HepG2 (cell line): ENCODE data around the gene CXCR1. TPM values are rescaled to one million over a fixed set of nuclear protein-coding genes. Genes with fewer than 3 reads are reported as not detected.

Source experiments
- ATAC-seq: fragments of 200-7000 bp; cut with Tn5 transposase; 3 replicates; pipeline ENCODE4 v1.9.1; 2020; ENCODE audit warnings: mild to moderate bottlenecking, moderate library complexity
- BruUV-seq: library from RNA; stranded (reverse); fragments of 400-500 nt; replicated peaks from 2 replicates; lab custom pipeline; 2021; lab: Mats Ljungman, UMichigan
- CTCF ChIA-PET: fragments of 300-600 bp; formaldehyde crosslinking; extraction: SDS; loops from one replicate; lab custom pipeline; 2021; ENCODE audit warnings: low total read pairs, inconsistent platforms, low intra/inter-chr PET ratio; lab: Yijun Ruan, JAX
- POLR2A ChIA-PET: fragments of 350-600 bp; sonication (Branson Sonifier 250); formaldehyde crosslinking; loops from one replicate; lab custom pipeline; 2020; ENCODE audit warnings: antibody characterized with exemption, inconsistent platforms; lab: Yijun Ruan, JAX
- DNase-seq: peaks from one replicate; pipeline ENCODE4 v3.0.0-alpha.2; 2015; ENCODE audit warnings: low spot score
- FAIRE-seq: peaks from 3 replicates; lab custom pipeline; 2011; peaks lifted over from hg19 to GRCh38; lab: Jason Lieb, UNC
- H2AFZ ChIP-seq: one replicate; pipeline ENCODE4 v1.6.1; 2011; ENCODE audit warnings: low read length, inconsistent platforms
- H3K27ac ChIP-seq: fragments of 300-600 bp; 3 replicates; pipeline ENCODE4 v1.8.0; 2011; ENCODE audit warnings: mixed run types, mild to moderate bottlenecking, mixed read lengths, low read length, inconsistent platforms; ENCODE audit not compliant: insufficient read depth; ENCODE audit errors: extremely low read length
- H3K27me3 ChIP-seq, 2 experiments: fragments of 200-600 bp in 1 of 2; 2 replicates in 1 of 2; 3 replicates in 1 of 2; pipeline versions ENCODE4 v1.6.0 to v1.8.0; 2011; ENCODE audit warnings: low read length in 2 of 2, mild to moderate bottlenecking in 2 of 2, moderate library complexity in 2 of 2, inconsistent platforms in 1 of 2; ENCODE audit not compliant: insufficient read depth in 2 of 2, control insufficient read depth in 1 of 2
- H3K36me3 ChIP-seq, 2 experiments: fragments of 200-600 bp in 1 of 2; replicated peaks in 1 of 2; 2 replicates in 1 of 2; 3 replicates in 1 of 2; pipeline versions ENCODE4 v1.5.1 to v1.8.0; 2011; ENCODE audit warnings: low read length in 2 of 2, inconsistent platforms in 1 of 2; ENCODE audit not compliant: insufficient read depth in 2 of 2, control insufficient read depth in 1 of 2
- H3K4me1 ChIP-seq: 2 replicates; pipeline ENCODE4 v1.5.1; 2012; ENCODE audit warnings: low read length, inconsistent platforms; ENCODE audit not compliant: insufficient read depth
- H3K4me2 ChIP-seq: 2 replicates; pipeline ENCODE4 v1.6.0; 2011; ENCODE audit warnings: low read depth, low read length, inconsistent platforms
- H3K4me3 ChIP-seq, 3 experiments: fragments of 200-600 bp in 1 of 3; sonication (generic), shearing (Covaris generic) in 1 of 3; replicated peaks in 1 of 3; 2 replicates each; pipeline ENCODE4 v1.5.1; 2011 to 2016; ENCODE audit warnings: low read length in 3 of 3, inconsistent platforms in 2 of 3, low read depth in 2 of 3, mild to moderate bottlenecking in 2 of 3, control low read depth in 1 of 3, mixed read lengths in 1 of 3; ENCODE audit not compliant: insufficient read depth in 1 of 3
- H3K79me2 ChIP-seq: one replicate; pipeline ENCODE4 v1.6.1; 2011; ENCODE audit warnings: low read length, inconsistent platforms; ENCODE audit not compliant: insufficient read depth
- H3K9ac ChIP-seq: 2 replicates; pipeline ENCODE4 v1.6.0; 2011; ENCODE audit warnings: mild to moderate bottlenecking, low read depth, low read length, inconsistent platforms; ENCODE audit not compliant: insufficient read depth
- H3K9me3 ChIP-seq: 2 replicates; pipeline ENCODE4 v1.5.1; 2012; ENCODE audit warnings: mild to moderate bottlenecking, low read length
- H4K20me1 ChIP-seq: 2 replicates; pipeline ENCODE4 v1.6.0; 2011; ENCODE audit warnings: inconsistent platforms, mild to moderate bottlenecking, low read length, moderate library complexity; ENCODE audit not compliant: insufficient read depth
- ADNP ChIP-seq: sonication (generic); formaldehyde crosslinking; IDR thresholded peaks from 2 replicates; pipeline ENCODE4 v1.4.0; 2020; ENCODE audit warnings: missing genetic modification reagents
- CREB3 ChIP-seq: sonication (generic); formaldehyde crosslinking; IDR thresholded peaks from 2 replicates; pipeline ENCODE4 v1.5.0; 2020; ENCODE audit warnings: missing genetic modification reagents
- DNMT1 ChIP-seq: sonication (generic); formaldehyde crosslinking; IDR thresholded peaks from 2 replicates; pipeline ENCODE4 v1.5.1; 2020; ENCODE audit warnings: mild to moderate bottlenecking, missing genetic modification reagents
- HOXA7 ChIP-seq: sonication (generic); formaldehyde crosslinking; IDR thresholded peaks from 2 replicates; pipeline ENCODE4 v1.8.1; 2022; ENCODE audit warnings: mild to moderate bottlenecking, missing genetic modification reagents, moderate library complexity
- IKZF1 ChIP-seq: fragments of 450-650 bp; IDR thresholded peaks from 2 replicates; pipeline ENCODE4 v1.7.1; 2016
- PHF8 ChIP-seq: sonication (generic); formaldehyde crosslinking; IDR thresholded peaks from 2 replicates; pipeline ENCODE4 v1.5.0; 2020; ENCODE audit warnings: missing genetic modification reagents
- RFXAP ChIP-seq: sonication (generic); formaldehyde crosslinking; IDR thresholded peaks from 2 replicates; pipeline ENCODE4 v1.4.0; 2020; ENCODE audit warnings: missing genetic modification reagents, borderline replicate concordance
- ZFP90 ChIP-seq: sonication (generic); formaldehyde crosslinking; IDR thresholded peaks from 2 replicates; pipeline ENCODE4 v1.8.0; 2022; ENCODE audit warnings: missing genetic modification reagents, mild to moderate bottlenecking, inconsistent platforms, borderline replicate concordance
- ZNF101 ChIP-seq: sonication (generic); formaldehyde crosslinking; IDR thresholded peaks from 2 replicates; pipeline ENCODE4 v1.4.0; 2020; ENCODE audit warnings: mild to moderate bottlenecking, low read depth, missing genetic modification reagents, borderline replicate concordance
- ZNF232 ChIP-seq: sonication (generic); formaldehyde crosslinking; IDR thresholded peaks from 2 replicates; pipeline ENCODE4 v1.4.0; 2020; ENCODE audit warnings: missing genetic modification reagents, borderline replicate concordance
- ZNF24 ChIP-seq: fragments of 450-650 bp; IDR thresholded peaks from 2 replicates; pipeline ENCODE4 v1.6.1; 2017; ENCODE audit warnings: antibody characterized with exemption, mild to moderate bottlenecking
- ZNF678 ChIP-seq: sonication (generic); formaldehyde crosslinking; IDR thresholded peaks from 2 replicates; pipeline ENCODE4 v1.4.0; 2020; ENCODE audit warnings: mild to moderate bottlenecking, missing genetic modification reagents
- WGBS: methylation state at CpG from one replicate; pipeline ENCODE4 v1.1.6; 2017; ENCODE audit warnings: low lambda C conversion rate; 5-methylcytosine and 5-hydroxymethylcytosine counted together
- in situ Hi-C: cut with HindIII; loops from 2 replicates; pipeline ENCODE4 v1.10.0; 2017; ENCODE audit warnings: low pct_unique_long_range_greater_than_20kb; ENCODE audit not compliant: extremely low pct_ligation_motif_present
- intact Hi-C: fragments of 100-400 bp; cut with micrococcal nuclease; formaldehyde crosslinking; loops from one replicate; pipeline ENCODE4 v1.10.0; 2022; ENCODE audit not compliant: unreplicated experiment
- polyA plus RNA-seq, 8 experiments: library from polyadenylated mRNA; depleted of rRNA in 3 of 8; stranded (reverse) in 7 of 8; unstranded in 1 of 8; fragments of >200 nt; fragmentation: Illumina TruSeq in 4 of 8; extraction: Trizol in 4 of 8; gene quantifications; 2 replicates each; pipeline versions ENCODE4 v1.2.1 to v1.2.3, GENCODE V29; 2011 to 2016; ENCODE audit warnings: low read depth in 4 of 8, missing spikeins in 1 of 8, mixed read lengths in 1 of 8; ENCODE audit not compliant: insufficient read depth in 1 of 8
- total RNA-seq, 5 experiments: library from RNA; depleted of rRNA; stranded (reverse); fragments of >200 nt; fragmentation: Illumina TruSeq; extraction: Trizol; gene quantifications; 2 replicates each; pipeline ENCODE4 v1.2.3, GENCODE V29; 2016; ENCODE audit warnings: low read depth in 1 of 5
- TF ChIP-seq, protein P1 (sequence below): IDR thresholded peaks from 2 replicates; pipeline ENCODE4 v1.6.1; 2016; ENCODE audit warnings: missing compliant biosample characterization, missing genetic modification reagents, borderline replicate concordance

CXCR1 gene
- total and polyA plus RNA-seq, 2 of the 13 experiments (the other 11 are each of a cell fraction or from before 2014, with no cell fraction given): not detected

- TF ChIP-seq ZNF232 (CRISPR knock-in tag): no peak
These were observed 3.9 kb downstream of the CXCR1 start (continued) for GRCh38 chr2:218162814-218163213.

DNA sequence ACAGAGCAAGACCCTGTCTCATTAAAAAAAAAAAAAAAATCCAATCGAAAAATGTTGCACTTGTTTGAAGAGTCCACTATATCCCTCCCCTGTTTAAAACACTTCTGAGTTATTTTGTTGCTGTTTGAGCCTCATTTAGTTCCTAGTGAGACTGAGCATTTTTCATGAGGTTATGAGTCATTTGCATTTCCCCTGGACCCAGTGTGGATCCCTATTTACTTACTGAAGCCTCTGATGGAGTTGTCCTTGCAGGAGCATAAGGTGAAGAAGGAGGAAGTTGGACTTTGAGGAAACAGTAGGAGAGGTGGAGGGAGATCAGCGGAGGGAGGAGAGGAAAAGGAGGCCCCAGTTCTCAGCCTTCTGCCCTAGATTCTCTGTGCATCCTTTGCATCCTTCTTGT is 5.1 kb downstream of the CXCR1 start:
- H3K4me3 ChIP-seq: no peak overlapping the region
- in situ Hi-C loops: no loop called here

More for the DNA sequence above, 5.1 kb downstream of the CXCR1 start:
- 17% methylated on average over 2 of the region's 2 CpGs for WGBS
- DNase-seq: no peak
- H4K20me1 ChIP-seq: no peaks in the 10 kb centered on the region
- H3K9me3 ChIP-seq: no peaks in the 10 kb centered on the region
- H3K9ac ChIP-seq: no peak overlapping the region
- H3K27me3 ChIP-seq: peaks cover 6 to 68% of the 10 kb centered on the region in 2 experiments
- no peak overlapping the region for H2AFZ ChIP-seq
- intact Hi-C loops: no loop called here
- TF ChIP-seq ZNF101 (no peak), DNMT1 (CRISPR knock-in tag) (no peak), ADNP (CRISPR knock-in tag) (no peak), ZNF678 (CRISPR knock-in tag) (no peak), IKZF1 (no peak), RFXAP (no peak), HOXA7 (CRISPR knock-in tag) (no peak), ZFP90 (CRISPR knock-in tag) (no peak), PHF8 (CRISPR knock-in tag) (no peak), ZNF24 (no peak), CREB3 (CRISPR knock-in tag) (no peak)
- TF ChIP-seq, protein P1, sequence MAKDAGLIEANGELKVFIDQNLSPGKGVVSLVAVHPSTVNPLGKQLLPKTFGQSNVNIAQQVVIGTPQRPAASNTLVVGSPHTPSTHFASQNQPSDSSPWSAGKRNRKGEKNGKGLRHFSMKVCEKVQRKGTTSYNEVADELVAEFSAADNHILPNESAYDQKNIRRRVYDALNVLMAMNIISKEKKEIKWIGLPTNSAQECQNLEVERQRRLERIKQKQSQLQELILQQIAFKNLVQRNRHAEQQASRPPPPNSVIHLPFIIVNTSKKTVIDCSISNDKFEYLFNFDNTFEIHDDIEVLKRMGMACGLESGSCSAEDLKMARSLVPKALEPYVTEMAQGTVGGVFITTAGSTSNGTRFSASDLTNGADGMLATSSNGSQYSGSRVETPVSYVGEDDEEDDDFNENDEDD: no peak
- CTCF ChIA-PET: no interaction called here
- no peak overlapping the region for H3K27ac ChIP-seq
- no TSS peak for BruUV-seq
- no peaks in the 10 kb centered on the region for H3K36me3 ChIP-seq
- H3K4me1 ChIP-seq: no peaks in the 10 kb centered on the region
- no peak for FAIRE-seq
- no peak for ATAC-seq
- POLR2A ChIA-PET: no interaction called here
- H3K4me2 ChIP-seq: no peak overlapping the region
- no peaks in the 10 kb centered on the region for H3K79me2 ChIP-seq
